ENCODE data around the gene ELF3. TPM values are rescaled to one million over a fixed set of nuclear protein-coding genes. Genes with fewer than 3 reads are reported as not detected.

Gene ELF3
- total RNA-seq, 4 donors from 2014 or later = 0.17 to 2.9 (median 1.2) TPM; not detected in 1

DNA sequence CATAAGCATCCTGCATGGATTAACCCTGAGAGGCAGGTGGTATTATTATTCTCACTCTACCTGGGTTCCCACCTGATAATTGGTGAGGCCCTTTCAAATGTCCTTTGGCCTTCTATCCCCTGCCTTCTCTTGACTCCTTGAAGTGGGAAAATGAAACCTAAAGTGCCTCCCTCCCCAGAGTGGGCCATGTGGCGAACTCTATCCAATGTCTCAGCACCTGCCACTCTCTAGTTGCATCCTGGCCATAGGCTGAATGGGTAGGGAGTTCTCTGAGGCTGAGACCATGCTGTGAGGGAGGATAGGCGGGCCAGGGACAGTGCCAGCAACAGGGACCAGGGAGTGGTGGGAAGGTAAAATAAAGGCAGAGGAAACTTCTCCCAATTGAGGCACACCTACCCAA lies 35.3 kb downstream of the ELF3 start:
- H3K27me3 ChIP-seq = peaks cover 0 to 8% (median 0%) of the 10 kb centered on the region in 4 donors
- no peak overlapping the region for H3K27ac ChIP-seq (replicated peaks in 1 of 4)
- H3K4me1 ChIP-seq = no peaks in the 10 kb centered on the region
- intact Hi-C loops (cut with DNase I) = no loop called here
- H3K9me3 ChIP-seq = no peaks in the 10 kb centered on the region
- H3K36me3 ChIP-seq = no peaks in the 10 kb centered on the region
- 93% methylated on average over 2 of the region's 2 CpGs for WGBS
- H3K4me3 ChIP-seq = no peak overlapping the region
- TF ChIP-seq EP300 (IDR thresholded peaks at IDR 0.05) (no peak), POLR2AphosphoS5 (IDR thresholded peaks at IDR 0.05) (no peak), POLR2A (IDR thresholded peaks at IDR 0.05; ENCODE audit: low read depth) (no peak)
- no peak for DNase-seq (ENCODE audit: extremely low spot score)

DNA sequence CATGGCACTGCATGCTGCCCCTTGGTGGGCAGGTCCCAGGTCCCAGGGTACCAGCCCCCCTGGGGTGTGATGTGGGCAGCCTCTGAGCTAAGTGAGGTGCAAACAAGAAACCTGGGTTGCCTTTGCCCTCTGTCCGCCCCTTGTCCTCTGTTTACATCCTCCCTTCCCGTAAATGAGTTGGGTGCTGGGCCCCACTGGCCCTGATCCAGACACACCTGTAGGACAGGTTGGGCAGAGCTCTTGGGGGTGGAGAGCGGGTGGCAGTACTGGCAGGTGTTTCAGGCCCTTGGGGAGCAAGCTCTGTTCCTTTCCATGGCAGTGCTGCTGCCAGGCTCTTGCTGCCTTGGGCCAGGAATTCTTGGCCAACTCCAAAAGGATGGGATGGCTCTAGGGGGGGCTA lies 35.8 kb downstream of the ELF3 start:
- H3K4me3 ChIP-seq = no peak overlapping the region
- DNase-seq (ENCODE audit: extremely low spot score) = no peak
- H3K4me1 ChIP-seq = no peaks in the 10 kb centered on the region
- intact Hi-C loops (cut with DNase I) = no loop called here
- no peaks in the 10 kb centered on the region for H3K36me3 ChIP-seq
- no peak for TF ChIP-seq POLR2A (IDR thresholded peaks at IDR 0.05; ENCODE audit: low read depth)
- TF ChIP-seq EP300 (IDR thresholded peaks at IDR 0.05) = no peak
- TF ChIP-seq POLR2AphosphoS5 (IDR thresholded peaks at IDR 0.05) = no peak
- TF ChIP-seq, protein P1, sequence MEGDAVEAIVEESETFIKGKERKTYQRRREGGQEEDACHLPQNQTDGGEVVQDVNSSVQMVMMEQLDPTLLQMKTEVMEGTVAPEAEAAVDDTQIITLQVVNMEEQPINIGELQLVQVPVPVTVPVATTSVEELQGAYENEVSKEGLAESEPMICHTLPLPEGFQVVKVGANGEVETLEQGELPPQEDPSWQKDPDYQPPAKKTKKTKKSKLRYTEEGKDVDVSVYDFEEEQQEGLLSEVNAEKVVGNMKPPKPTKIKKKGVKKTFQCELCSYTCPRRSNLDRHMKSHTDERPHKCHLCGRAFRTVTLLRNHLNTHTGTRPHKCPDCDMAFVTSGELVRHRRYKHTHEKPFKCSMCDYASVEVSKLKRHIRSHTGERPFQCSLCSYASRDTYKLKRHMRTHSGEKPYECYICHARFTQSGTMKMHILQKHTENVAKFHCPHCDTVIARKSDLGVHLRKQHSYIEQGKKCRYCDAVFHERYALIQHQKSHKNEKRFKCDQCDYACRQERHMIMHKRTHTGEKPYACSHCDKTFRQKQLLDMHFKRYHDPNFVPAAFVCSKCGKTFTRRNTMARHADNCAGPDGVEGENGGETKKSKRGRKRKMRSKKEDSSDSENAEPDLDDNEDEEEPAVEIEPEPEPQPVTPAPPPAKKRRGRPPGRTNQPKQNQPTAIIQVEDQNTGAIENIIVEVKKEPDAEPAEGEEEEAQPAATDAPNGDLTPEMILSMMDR (IDR thresholded peaks at IDR 0.05) = no peak
- no peak overlapping the region for H3K27ac ChIP-seq (replicated peaks in 1 of 4)
- H3K9me3 ChIP-seq = no peaks in the 10 kb centered on the region
- WGBS = 92% methylated on average over 2 of the region's 3 CpGs
- H3K27me3 ChIP-seq = peaks cover 0 to 8% (median 0%) of the 10 kb centered on the region in 4 donors

DNA sequence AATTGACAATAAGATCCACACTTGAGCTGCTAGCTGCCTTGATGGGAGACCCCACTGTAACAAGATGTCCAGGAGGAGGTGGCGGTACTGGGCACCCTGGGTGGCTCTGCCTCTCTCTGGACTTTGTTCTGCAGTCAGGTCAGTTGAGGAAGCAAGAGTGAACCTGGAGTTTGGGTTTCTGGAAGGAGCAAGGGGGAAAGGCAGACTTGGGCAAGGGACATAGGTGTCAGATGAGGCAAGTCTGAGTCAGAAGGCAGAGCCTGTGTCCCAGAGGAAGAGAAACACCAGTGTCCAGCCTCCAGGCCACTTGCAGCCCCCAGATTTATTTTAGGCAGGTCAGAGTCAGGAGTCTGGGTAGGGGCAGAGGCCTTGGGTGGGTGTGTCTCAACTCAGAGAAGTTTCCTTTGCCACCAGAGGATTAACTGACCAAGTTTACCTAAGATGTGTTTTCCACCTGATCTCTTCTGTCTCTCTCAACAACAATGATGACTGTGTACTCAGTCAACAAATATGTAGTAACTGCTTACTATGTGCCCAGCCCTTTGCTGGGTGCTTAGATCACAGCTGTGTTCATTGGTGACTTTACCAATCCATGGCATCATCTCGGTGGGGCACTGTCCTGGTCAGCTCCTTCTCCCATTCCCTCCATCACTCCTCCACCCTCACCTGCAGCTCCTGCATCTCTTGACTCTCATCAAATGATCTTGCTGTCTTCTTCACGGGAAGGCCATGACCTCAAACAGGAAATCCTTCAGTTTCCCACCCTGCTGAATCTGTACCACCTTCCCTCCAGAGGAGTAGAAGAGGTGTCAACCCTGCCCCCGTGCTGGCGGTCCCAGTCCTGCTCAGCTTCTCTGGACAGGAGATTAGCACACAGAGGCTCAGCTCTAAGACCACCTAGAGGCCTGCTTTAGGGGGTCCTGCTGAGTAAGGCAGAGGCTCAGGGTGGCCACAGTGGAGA lies 36.6 kb downstream of the ELF3 start:
- peaks cover 0 to 8% (median 0%) of the 10 kb centered on the region in 4 donors for H3K27me3 ChIP-seq
- TF ChIP-seq, protein P1 (IDR thresholded peaks at IDR 0.05) = no peak
- TF ChIP-seq EP300 (IDR thresholded peaks at IDR 0.05) = no peak
- no peak for TF ChIP-seq POLR2A (IDR thresholded peaks at IDR 0.05; ENCODE audit: low read depth)
- no peak for TF ChIP-seq POLR2AphosphoS5 (IDR thresholded peaks at IDR 0.05)
- intact Hi-C loops (cut with DNase I) = no loop called here
- WGBS = 71% methylated on average over 5 of the region's 5 CpGs
- no peaks in the 10 kb centered on the region for H3K4me1 ChIP-seq
- H3K36me3 ChIP-seq = no peaks in the 10 kb centered on the region
- no peak overlapping the region for H3K27ac ChIP-seq (replicated peaks in 1 of 4)
- no peaks in the 10 kb centered on the region for H3K9me3 ChIP-seq
- H3K4me3 ChIP-seq = no peak overlapping the region
- DNase-seq (ENCODE audit: extremely low spot score) = no peak

DNA sequence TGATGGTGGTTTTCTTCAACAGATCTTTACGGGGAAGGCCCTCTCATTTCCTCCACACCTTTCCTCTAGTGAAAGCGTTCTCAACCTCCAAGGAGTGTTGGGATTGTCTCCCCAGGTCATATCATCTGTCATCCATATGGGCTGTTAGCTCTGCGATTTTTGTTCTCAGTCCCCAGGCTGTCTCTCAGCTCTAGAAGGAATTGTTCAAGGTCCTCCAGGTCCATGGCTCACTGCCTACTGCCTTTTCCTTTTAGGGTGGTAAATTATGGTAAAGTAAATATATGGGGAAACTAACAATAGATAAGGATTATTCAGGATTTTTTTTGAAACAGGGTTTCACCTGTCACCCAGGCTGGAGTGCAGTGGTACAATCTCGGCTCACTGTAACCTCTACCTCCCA lies 37.6 kb downstream of the ELF3 start:
- Histone ChIP-seq H3K27me3 (peaks cover 0 to 8% (median 0%) of the 10 kb centered on the region in 4 donors), H3K4me3 (no peak overlapping the region), H3K9me3 (no peaks in the 10 kb centered on the region), H3K27ac (replicated peaks in 1 of 4) (no peak overlapping the region), H3K4me1 (no peaks in the 10 kb centered on the region), H3K36me3 (no peaks in the 10 kb centered on the region)
- 90% methylated on average over 4 of the region's 4 CpGs for WGBS
- intact Hi-C loops (cut with DNase I) = no loop called here
- DNase-seq (ENCODE audit: extremely low spot score) = no peak
- TF ChIP-seq POLR2A (IDR thresholded peaks at IDR 0.05; ENCODE audit: low read depth) = no peak
- TF ChIP-seq, protein P1 (IDR thresholded peaks at IDR 0.05) = no peak
- TF ChIP-seq EP300 (IDR thresholded peaks at IDR 0.05) = no peak
- no peak for TF ChIP-seq POLR2AphosphoS5 (IDR thresholded peaks at IDR 0.05)

DNA sequence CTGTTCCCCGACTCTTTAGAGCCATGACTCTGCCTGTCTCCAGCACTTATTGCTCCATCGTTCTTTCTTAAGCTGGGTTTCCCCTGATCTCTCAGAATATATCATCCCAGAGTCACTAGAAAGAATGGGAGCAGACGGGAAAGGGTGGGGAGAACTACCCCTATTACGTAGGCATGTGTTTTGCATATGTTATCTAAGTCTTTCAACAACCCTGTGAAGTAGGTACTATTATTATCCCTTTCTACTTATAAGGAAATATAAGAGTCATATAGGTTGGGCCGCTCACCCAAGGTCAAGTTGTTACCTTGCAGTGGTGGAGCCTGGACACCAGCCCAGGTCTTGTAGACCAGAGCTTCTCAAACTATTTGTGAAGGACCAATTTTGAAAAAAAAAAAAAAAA lies 38.7 kb downstream of the ELF3 start:
- Histone ChIP-seq H3K36me3 (no peaks in the 10 kb centered on the region), H3K27me3 (peaks cover 0 to 8% (median 0%) of the 10 kb centered on the region in 4 donors), H3K9me3 (no peaks in the 10 kb centered on the region), H3K4me3 (no peak overlapping the region), H3K27ac (replicated peaks in 1 of 4) (no peak overlapping the region), H3K4me1 (no peaks in the 10 kb centered on the region)
- 79% methylated on average over 5 of the region's 5 CpGs for WGBS
- intact Hi-C loops (cut with DNase I) = no loop called here
- TF ChIP-seq POLR2A (IDR thresholded peaks at IDR 0.05; ENCODE audit: low read depth) (no peak), POLR2AphosphoS5 (IDR thresholded peaks at IDR 0.05) (no peak), EP300 (IDR thresholded peaks at IDR 0.05) (no peak)
- TF ChIP-seq, protein P1 (IDR thresholded peaks at IDR 0.05) = no peak
- no peak for DNase-seq (ENCODE audit: extremely low spot score)

Measured in esophagus muscularis mucosa (tissue), 4 donors.